Glutamatergic neuron (in vitro differentiated cells): ENCODE data around the gene KLHL36. TPM values are rescaled to one million over a fixed set of nuclear protein-coding genes. Genes with fewer than 3 reads are reported as not detected.

ENCODE experiments used
- DNase-seq: peaks from one replicate; pipeline ENCODE4 v3.0.0; 2022
- H3K27ac Mint-ChIP-seq: one replicate; pipeline ENCODE4 v1.8.0; 2020; ENCODE audit warnings: mild to moderate bottlenecking, mixed read lengths, inconsistent platforms; ENCODE audit not compliant: unreplicated experiment
- H3K27me3 Mint-ChIP-seq: one replicate; pipeline ENCODE4 v1.8.0; 2020; ENCODE audit warnings: mild to moderate bottlenecking, moderate library complexity, mixed read lengths, inconsistent platforms; ENCODE audit not compliant: unreplicated experiment
- H3K36me3 Mint-ChIP-seq: one replicate; pipeline ENCODE4 v1.8.0; 2020; ENCODE audit warnings: mild to moderate bottlenecking, mixed read lengths, inconsistent platforms; ENCODE audit not compliant: unreplicated experiment
- H3K4me1 Mint-ChIP-seq: one replicate; pipeline ENCODE4 v1.8.0; 2020; ENCODE audit warnings: mild to moderate bottlenecking, low read depth, mixed read lengths, inconsistent platforms; ENCODE audit not compliant: unreplicated experiment
- H3K4me3 Mint-ChIP-seq: one replicate; pipeline ENCODE4 v1.8.0; 2020; ENCODE audit warnings: mild to moderate bottlenecking, mixed read lengths, inconsistent platforms; ENCODE audit not compliant: unreplicated experiment
- H3K9me3 Mint-ChIP-seq: one replicate; pipeline ENCODE4 v1.8.0; 2020; ENCODE audit warnings: mild to moderate bottlenecking, moderate library complexity, mixed read lengths, inconsistent platforms; ENCODE audit not compliant: unreplicated experiment
- total RNA-seq: library from RNA; stranded (reverse); fragmentation: NEBNext Ultra II Directional; extraction: Animal tissue kit (Norgen Biotek cat#: 25700); gene quantifications from one replicate; pipeline ENCODE4 v1.2.1, GENCODE V29; 2021; ENCODE audit not compliant: unreplicated experiment
- TF ChIP-seq, protein P1 (sequence below): fragments of 200-600 bp; sonication (generic); IDR thresholded peaks from one replicate; pipeline ENCODE4 v1.5.0; 2021; ENCODE audit not compliant: partially characterized antibody, unreplicated experiment

The KLHL36 gene
- total RNA-seq, 1 donor from 2014 or later, result 38.2 TPM

DNA sequence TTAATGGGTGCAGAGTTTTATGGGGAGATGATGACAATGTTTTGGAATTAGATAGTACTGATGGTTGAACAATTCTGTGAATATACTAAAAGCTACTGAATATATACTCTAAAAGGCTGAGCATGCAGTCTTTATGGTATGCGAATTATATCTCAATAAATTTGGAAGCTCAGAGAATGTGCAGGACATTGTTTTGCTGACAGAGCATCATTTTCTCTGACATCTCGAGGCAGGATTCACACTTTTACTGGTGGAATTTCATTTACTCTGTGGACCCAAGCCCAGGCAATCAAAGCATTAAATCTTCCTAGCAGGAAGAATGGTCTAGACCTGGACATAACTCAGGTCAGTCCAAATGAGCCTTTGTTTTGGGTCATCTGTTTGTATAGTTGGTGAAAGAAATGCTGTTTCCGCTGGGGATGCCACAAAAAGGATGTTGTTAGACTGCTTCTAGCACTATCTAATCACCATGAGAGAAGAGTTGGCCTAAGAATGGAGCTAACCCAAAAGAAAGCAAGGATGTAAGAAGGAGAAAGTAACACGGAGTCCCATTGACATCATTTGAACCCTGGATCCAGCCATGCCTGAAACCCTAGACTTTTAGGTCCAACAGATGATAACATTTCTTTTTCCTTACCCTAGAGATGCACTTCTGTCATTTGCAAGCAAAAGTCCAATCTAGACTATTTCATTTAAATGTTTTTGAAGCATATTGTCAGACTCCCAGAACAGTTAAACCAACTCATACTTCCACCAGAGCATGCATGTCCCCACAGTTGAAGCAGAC is 32.7 kb downstream of the KLHL36 start:
- no peak overlapping the region for H3K27ac Mint-ChIP-seq
- peaks cover 14% of the 10 kb centered on the region for H3K4me1 Mint-ChIP-seq
- TF ChIP-seq, protein P1, sequence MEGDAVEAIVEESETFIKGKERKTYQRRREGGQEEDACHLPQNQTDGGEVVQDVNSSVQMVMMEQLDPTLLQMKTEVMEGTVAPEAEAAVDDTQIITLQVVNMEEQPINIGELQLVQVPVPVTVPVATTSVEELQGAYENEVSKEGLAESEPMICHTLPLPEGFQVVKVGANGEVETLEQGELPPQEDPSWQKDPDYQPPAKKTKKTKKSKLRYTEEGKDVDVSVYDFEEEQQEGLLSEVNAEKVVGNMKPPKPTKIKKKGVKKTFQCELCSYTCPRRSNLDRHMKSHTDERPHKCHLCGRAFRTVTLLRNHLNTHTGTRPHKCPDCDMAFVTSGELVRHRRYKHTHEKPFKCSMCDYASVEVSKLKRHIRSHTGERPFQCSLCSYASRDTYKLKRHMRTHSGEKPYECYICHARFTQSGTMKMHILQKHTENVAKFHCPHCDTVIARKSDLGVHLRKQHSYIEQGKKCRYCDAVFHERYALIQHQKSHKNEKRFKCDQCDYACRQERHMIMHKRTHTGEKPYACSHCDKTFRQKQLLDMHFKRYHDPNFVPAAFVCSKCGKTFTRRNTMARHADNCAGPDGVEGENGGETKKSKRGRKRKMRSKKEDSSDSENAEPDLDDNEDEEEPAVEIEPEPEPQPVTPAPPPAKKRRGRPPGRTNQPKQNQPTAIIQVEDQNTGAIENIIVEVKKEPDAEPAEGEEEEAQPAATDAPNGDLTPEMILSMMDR, result no peak

DNA sequence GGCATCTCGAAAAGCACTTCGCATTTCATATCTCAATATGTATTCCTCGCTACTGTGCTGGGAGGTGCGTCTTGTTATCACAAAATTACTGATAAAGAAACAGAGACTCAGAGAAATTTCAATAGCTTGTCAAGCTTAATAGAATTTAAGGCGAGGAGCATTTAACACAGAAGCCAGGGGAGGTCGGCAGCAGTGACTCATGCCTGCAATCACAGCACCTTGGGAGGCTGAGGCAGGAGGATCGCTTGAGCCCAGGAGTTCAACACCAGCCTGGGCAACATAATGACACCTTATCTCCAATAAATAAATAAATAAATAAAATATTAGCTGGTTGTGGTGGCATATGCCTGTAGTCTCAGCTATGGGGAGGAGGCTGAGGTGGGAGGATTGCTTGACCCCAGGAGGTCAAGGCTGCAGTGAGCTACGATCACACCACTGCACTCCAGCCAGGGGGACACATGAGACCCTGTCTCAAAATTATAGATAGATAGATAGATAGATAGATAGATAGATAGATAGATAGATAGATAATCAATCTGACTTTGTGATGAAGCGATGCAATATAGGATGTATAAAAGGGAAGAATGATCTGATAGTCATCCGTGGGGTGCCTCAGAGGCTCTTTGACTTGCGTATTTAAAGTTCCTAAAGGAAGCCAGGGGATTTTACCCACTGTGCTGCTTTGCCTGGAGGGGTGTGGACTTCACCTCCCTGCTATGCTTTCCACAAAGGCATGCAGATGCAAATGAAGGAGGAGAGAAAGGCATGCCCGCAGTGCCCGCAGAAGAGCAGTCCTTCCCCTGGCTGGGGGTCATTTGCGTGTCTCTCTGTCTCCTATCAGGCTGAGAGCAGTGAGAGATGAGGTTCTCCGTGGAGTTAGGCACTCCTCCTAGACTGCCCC is 35.6 kb downstream of the KLHL36 start:
- DNase-seq, result no peak
- no peak overlapping the region for H3K27ac Mint-ChIP-seq
- peaks cover 14% of the 10 kb centered on the region for H3K4me1 Mint-ChIP-seq
- peaks cover 5% of the 10 kb centered on the region for H3K36me3 Mint-ChIP-seq
- TF ChIP-seq, protein P1, result no peak
- no peaks in the 10 kb centered on the region for H3K27me3 Mint-ChIP-seq
- peaks cover 4% of the 10 kb centered on the region for H3K9me3 Mint-ChIP-seq
- H3K4me3 Mint-ChIP-seq, result no peak overlapping the region

More for the DNA sequence above, 32.7 kb downstream of the KLHL36 start:
- Mint-ChIP-seq H3K36me3 (no peaks in the 10 kb centered on the region), H3K27me3 (peaks cover 2% of the 10 kb centered on the region), H3K4me3 (no peak overlapping the region), H3K9me3 (peaks cover 7% of the 10 kb centered on the region)
- no peak for DNase-seq

DNA sequence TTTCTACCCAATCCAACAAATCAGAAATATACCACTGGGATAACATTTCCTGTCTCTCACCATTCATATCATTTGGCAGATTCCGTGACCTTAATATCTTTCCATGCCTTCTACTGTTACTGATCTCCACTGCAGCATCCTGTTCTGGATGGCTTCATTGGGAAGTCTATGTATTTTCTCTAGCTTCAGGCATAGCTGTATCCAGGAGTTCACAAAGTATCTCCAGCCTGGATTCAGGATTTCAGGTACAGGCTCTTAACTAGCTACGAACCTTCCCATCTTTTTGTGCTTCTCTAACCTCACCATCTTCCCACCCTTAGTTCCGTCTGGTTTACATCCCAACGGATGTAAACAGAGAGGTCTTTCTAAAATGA is 36.3 kb downstream of the KLHL36 start:
- Mint-ChIP-seq H3K4me1 (peaks cover 14% of the 10 kb centered on the region), H3K4me3 (no peak overlapping the region), H3K9me3 (peaks cover 4% of the 10 kb centered on the region), H3K27ac (no peak overlapping the region), H3K36me3 (peaks cover 5% of the 10 kb centered on the region), H3K27me3 (no peaks in the 10 kb centered on the region)
- TF ChIP-seq, protein P1, result no peak
- DNase-seq, result no peak

DNA sequence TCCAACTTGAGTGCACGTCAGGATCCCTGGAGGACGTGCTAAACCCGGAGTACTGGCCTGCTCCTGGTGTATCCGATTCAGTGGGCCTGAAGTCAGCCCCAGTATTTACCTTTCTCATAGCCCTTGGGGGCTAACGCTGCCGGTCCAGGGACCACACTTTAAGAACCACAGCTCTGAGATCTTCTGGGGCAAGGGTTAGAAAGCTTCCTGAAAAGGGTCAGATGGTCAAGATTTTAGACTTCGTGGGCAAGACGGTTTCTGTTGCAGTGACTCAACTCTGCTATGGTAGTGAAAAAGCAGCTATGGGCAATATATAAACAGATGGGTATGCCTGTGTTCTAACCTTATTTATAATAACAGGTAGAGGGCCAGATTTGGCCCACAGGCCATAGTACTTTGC is 36.9 kb downstream of the KLHL36 start:
- peaks cover 2% of the 10 kb centered on the region for H3K9me3 Mint-ChIP-seq
- peaks cover 14% of the 10 kb centered on the region for H3K4me1 Mint-ChIP-seq
- TF ChIP-seq, protein P1, result no peak
- H3K27me3 Mint-ChIP-seq, result no peaks in the 10 kb centered on the region
- no peak overlapping the region for H3K27ac Mint-ChIP-seq
- H3K36me3 Mint-ChIP-seq, result peaks cover 5% of the 10 kb centered on the region
- H3K4me3 Mint-ChIP-seq, result no peak overlapping the region
- DNase-seq, result no peak
